ENCODE measurements around the gene RNF144A.

The RNF144A gene

GRCh38 chr2:6948677-6949351 lies 31.6 kb downstream of the RNF144A start:
- no peak for DNase-seq (ENCODE audit: low spot score)

GRCh38 chr2:6951046-6951445 lies 33.8 kb downstream of the RNF144A start:
- DNase-seq (ENCODE audit: low spot score) = no peak

GRCh38 chr2:6952101-6952500 lies 34.9 kb downstream of the RNF144A start:
- DNase-seq (ENCODE audit: low spot score) = no peak

GRCh38 chr2:6954586-6954985 lies 37.4 kb downstream of the RNF144A start:
- DNase-seq (ENCODE audit: low spot score) = no peak

GRCh38 chr2:6955511-6956136 lies 38.4 kb downstream of the RNF144A start:
- DNase-seq (ENCODE audit: low spot score) = no peak

GRCh38 chr2:6956566-6956965 lies 39.4 kb downstream of the RNF144A start:
- DNase-seq (ENCODE audit: low spot score) = no peak

- DNase-seq (ENCODE audit: low spot score) = no peak
Observed at GRCh38 chr2:6957031-6957714, 40.0 kb downstream of the RNF144A start.

- DNase-seq (ENCODE audit: low spot score) = no peak
Observed at GRCh38 chr2:6957910-6958615, 40.9 kb downstream of the RNF144A start.

GRCh38 chr2:6958616-6959235 lies 41.5 kb downstream of the RNF144A start:
- DNase-seq (ENCODE audit: low spot score) = no peak

GRCh38 chr2:6959751-6960150 lies 42.5 kb downstream of the RNF144A start:
- DNase-seq (ENCODE audit: low spot score) = no peak

- no peak for DNase-seq (ENCODE audit: low spot score)
Observed at GRCh38 chr2:6960659-6961058, 43.4 kb downstream of the RNF144A start.

GRCh38 chr2:6963727-6964126 lies 46.5 kb downstream of the RNF144A start:
- no peak for DNase-seq (ENCODE audit: low spot score)

- DNase-seq (ENCODE audit: low spot score) = no peak
Observed at GRCh38 chr2:6965071-6965795, 48.0 kb downstream of the RNF144A start.

GRCh38 chr2:6966446-6966940 lies 49.3 kb downstream of the RNF144A start:
- no peak for DNase-seq (ENCODE audit: low spot score)

GRCh38 chr2:6967301-6967700 lies 50.1 kb downstream of the RNF144A start:
- DNase-seq (ENCODE audit: low spot score) = no peak

GRCh38 chr2:6968319-6969100 lies 51.3 kb downstream of the RNF144A start:
- no peak for DNase-seq (ENCODE audit: low spot score)

GRCh38 chr2:6970551-6970950 lies 53.3 kb downstream of the RNF144A start:
- no peak for DNase-seq (ENCODE audit: low spot score)

GRCh38 chr2:6970976-6971480 lies 53.8 kb downstream of the RNF144A start:
- no peak for DNase-seq (ENCODE audit: low spot score)

- DNase-seq (ENCODE audit: low spot score) = no peak
Observed at GRCh38 chr2:6971502-6971901, 54.3 kb downstream of the RNF144A start.

GRCh38 chr2:6972067-6972710 lies 55.0 kb downstream of the RNF144A start:
- no peak for DNase-seq (ENCODE audit: low spot score)
